ENCODE data around the gene MAP3K3.

The MAP3K3 gene

DNA sequence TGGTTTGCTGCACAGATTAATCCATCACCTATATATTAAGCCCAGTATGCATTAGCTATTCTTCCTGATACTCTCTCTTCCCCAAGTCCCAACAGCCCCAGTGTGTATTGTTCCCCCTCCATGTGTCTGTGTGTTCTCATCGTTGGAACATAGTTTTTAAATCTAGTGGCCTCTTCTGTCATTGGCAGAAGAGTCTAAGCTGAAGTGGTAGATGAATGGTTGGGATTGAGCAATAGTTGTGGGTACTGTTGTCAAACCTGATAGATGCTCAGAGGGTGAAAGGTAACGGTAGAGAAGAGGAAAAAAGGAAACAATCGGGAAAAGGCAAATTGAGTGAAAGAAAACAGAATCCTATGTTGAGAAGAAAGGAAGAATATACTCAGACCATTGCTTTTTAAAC, 29.9 kb downstream of the MAP3K3 start:
- DNase-seq (ENCODE audit: low read depth in 2 of 2, low spot score in 1 of 2), result no peak

GRCh38 chr17:63653050-63653449, 30.8 kb downstream of the MAP3K3 start:
- DNase-seq (ENCODE audit: low read depth in 2 of 2, low spot score in 1 of 2), result no peak

GRCh38 chr17:63657786-63658185, 35.6 kb downstream of the MAP3K3 start:
- no peak for DNase-seq (ENCODE audit: low read depth in 2 of 2, low spot score in 1 of 2)

GRCh38 chr17:63658366-63658765, 36.1 kb downstream of the MAP3K3 start:
- no peak for DNase-seq (ENCODE audit: low read depth in 2 of 2, low spot score in 1 of 2)

DNA sequence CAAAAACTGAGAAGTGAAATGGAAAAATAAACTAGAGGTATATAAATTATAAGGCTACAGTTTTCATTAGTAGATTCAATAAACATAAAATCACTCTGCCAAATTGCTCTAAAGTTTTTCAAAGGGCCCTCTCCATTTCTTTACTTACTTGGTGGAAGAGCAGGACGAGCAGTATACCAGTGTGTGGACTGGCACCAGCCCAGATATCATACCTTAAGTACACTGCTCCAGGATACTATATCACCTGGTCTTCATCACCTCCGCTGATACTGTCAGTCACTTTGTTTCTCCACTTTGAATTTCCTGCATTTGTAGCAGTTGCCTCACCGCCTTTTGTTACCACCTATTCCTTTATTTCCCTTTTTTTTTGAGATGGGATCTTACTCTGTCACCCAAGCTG, 37.6 kb downstream of the MAP3K3 start:
- DNase-seq (ENCODE audit: low read depth in 2 of 2, low spot score in 1 of 2), result no peak

- no peak for DNase-seq (ENCODE audit: low read depth in 2 of 2, low spot score in 1 of 2)
These were observed 43.5 kb downstream of the MAP3K3 start for GRCh38 chr17:63665527-63666214.

DNA sequence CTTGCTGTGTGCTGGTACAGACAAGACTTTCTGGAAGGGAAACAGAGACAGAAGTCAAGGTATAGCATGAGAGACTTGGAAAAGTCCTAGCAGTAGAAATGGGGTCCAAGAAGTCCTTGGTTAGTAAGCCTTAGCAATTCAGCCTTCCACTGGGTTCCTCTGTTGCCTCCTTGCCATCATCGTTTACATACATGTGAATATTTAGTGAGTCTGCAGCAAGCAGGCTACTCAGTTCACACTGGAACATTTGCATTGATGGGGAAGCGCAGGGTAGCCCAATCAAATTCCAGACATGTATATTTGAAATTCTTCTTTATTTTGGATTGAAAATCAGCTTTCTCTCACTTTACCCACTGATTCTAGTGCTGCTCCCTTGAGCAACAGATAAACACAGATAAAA, 50.6 kb downstream of the MAP3K3 start:
- DNase-seq (ENCODE audit: low read depth in 2 of 2, low spot score in 1 of 2), result no peak

DNA sequence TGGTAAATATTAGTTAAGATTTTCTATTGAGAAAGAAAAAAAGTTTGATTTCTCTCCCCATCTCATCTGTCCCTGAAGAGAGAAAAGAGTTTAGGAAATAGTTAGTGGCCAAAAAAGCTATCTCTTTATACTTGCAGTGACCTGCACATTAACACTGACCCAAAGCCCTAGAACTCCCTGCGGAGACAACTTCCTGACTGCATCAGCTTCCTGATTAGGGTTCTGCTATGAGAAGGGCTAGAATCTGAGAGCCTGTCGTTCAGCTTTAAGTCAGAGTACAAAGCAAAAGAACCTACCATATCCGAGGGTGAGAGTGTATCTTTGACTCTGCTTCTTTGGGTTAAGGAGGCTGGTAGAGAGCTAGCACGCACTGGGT, 53.0 kb downstream of the MAP3K3 start:
- no peak for DNase-seq (ENCODE audit: low read depth in 2 of 2, low spot score in 1 of 2)

- DNase-seq (ENCODE audit: low read depth in 2 of 2, low spot score in 1 of 2), result no peak
These were observed 53.7 kb downstream of the MAP3K3 start for GRCh38 chr17:63675607-63676546.

DNA sequence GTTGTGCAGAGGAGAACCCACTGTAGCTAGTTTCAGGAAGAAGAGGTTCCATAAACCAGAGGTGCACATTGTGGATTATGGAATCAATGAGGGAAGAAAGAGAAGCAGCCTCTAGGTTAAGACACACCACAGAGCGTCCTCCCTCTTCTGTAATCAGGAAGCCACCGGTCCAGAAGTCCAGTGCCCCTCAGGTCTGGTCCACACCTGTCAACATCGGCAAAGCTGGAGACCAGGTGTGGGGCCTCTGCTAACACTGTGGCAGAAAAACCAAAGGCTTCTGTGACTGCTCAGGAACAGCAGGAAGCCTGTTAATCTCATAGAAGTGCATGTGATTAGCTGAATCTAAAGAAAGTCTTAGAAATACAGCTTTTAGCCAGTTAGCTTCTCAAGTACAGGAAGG, 54.4 kb downstream of the MAP3K3 start:
- no peak for DNase-seq (ENCODE audit: low read depth in 2 of 2, low spot score in 1 of 2)

DNA sequence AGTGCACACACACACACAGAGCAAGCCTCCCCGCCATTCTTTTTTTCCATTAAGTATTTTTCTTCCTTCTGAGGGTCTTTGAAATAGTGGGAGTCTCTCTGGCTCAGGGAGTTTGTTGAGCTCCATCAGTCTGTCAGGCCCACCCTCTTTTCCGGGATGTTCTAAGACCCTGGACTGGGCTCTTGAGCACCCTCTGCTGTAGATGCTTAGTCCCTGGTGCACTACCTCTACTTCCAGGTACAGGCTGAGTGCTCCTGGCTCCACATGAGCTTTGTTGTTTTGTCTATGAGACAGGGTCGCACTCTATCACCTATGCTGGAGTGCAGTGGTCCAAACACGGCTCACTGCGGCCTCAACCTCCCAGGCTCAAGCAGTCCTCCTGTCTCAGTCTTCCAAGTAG, 57.0 kb downstream of the MAP3K3 start:
- no peak for DNase-seq (ENCODE audit: low read depth in 2 of 2, low spot score in 1 of 2)

DNA sequence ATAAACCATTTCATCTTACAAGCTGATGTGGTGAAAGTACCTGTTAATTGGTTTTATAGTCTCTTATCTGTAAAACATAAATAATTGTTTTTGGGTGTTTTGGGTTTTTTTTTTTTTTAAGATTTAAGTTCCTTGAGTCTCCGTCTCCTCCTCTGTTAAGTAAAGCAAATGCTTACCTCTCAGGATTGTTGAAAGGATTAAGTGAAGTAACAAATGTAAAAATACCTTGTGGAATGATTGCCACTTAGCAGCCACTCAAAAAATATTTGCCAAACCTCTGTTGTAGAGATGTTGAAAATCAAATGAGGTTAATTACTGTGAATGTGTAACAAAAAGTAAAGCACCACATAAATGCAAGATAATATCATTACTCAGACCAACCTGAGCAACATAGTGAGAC, 58.5 kb downstream of the MAP3K3 start:
- no peak for DNase-seq (ENCODE audit: low read depth in 2 of 2, low spot score in 1 of 2)

- DNase-seq (ENCODE audit: low read depth in 2 of 2, low spot score in 1 of 2), result no peak
These were observed 59.3 kb downstream of the MAP3K3 start for GRCh38 chr17:63681530-63681929.

- no peak for DNase-seq (ENCODE audit: low read depth in 2 of 2, low spot score in 1 of 2)
These were observed 60.2 kb downstream of the MAP3K3 start for GRCh38 chr17:63682441-63682840.

GRCh38 chr17:63682981-63683380, 60.8 kb downstream of the MAP3K3 start:
- DNase-seq (ENCODE audit: low read depth in 2 of 2, low spot score in 1 of 2), result no peak

- DNase-seq (ENCODE audit: low read depth in 2 of 2, low spot score in 1 of 2), result no peak
These were observed 62.8 kb downstream of the MAP3K3 start for GRCh38 chr17:63685041-63685440.

DNA sequence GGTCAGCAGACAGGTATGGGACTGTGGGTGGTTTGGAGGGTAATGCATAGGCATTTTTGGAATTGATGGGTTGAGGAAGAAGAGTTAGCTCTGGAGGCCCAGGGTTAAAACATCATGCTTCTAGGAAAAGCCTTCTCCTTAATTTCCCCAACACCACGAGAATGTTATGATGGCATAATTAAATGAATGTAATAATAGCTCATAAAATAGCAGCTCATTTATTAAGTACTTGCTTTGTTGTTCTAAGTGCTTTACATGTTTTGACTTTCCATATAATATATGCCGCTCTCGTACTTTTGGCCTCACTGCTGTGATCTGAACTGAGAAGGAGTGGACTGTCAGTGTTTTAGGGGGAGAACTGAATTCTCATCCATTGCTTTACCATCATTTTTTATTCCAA, 63.4 kb downstream of the MAP3K3 start:
- DNase-seq (ENCODE audit: low read depth in 2 of 2, low spot score in 1 of 2), result no peak

GRCh38 chr17:63686138-63686685, 64.0 kb downstream of the MAP3K3 start:
- no peak for DNase-seq (ENCODE audit: low read depth in 2 of 2, low spot score in 1 of 2)

- DNase-seq (ENCODE audit: low read depth in 2 of 2, low spot score in 1 of 2), result no peak
These were observed 66.3 kb downstream of the MAP3K3 start for GRCh38 chr17:63688396-63689020.

DNA sequence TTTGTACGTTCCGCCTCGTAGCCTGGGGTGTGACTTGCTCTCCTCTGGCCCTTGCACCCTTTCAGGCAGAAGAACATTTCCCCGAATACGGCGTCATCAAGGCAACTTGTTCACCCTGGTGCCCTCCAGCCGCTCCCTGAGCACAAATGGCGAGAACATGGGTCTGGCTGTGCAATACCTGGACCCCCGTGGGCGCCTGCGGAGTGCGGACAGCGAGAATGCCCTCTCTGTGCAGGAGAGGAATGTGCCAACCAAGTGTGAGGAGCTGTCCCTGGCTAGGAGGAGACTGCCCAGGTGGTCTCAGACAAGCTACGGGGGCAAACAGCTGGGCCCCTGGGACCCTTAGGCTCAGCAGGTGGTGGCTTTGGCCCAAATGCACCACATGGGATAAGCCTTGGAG, 67.3 kb downstream of the MAP3K3 start:
- DNase-seq (ENCODE audit: low read depth in 2 of 2, low spot score in 1 of 2), result no peak

DNA sequence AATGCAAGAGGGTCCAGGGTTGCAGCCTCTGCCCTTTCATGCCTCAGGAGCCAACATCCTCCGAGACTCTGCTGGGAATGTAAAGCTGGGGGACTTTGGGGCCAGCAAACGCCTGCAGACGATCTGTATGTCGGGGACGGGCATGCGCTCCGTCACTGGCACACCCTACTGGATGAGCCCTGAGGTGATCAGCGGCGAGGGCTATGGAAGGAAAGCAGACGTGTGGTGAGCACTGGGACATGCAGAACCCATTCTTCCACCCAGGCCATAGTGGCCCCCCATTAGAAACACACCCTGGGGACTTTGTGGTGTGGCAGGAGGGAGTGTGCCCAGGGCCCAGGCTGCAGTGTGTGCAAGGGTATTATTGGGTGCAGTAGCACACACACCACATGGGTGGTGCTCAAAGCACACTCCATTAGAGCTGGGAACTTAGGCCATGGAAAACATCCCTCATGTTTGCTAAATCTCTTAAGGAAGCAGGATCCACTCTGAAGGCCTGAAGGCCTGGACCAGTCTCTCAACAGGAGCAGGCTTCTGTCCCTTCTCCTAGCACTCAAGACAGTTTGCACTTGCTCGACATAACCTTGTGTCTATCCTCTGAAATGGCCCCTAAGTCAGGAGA, 70.1 kb downstream of the MAP3K3 start:
- DNase-seq (ENCODE audit: low read depth in 2 of 2, low spot score in 1 of 2), result no peak

Data from stimulated activated CD8-positive, alpha-beta memory T cell treated with anti-CD3 and anti-CD28 coated beads, Interleukin-4, amount 100 ng/mL, for 4 hours (primary cell).